CD4-positive, CD25-positive, alpha-beta regulatory T cell (primary cell): ENCODE data around the gene MRPL22. TPM values are rescaled to one million over a fixed set of nuclear protein-coding genes. Genes with fewer than 3 reads are reported as not detected.
"Not testable (repeated sequence)": the region's sequence is repeated elsewhere in the genome, so short reads cannot be mapped to it uniquely, and the experiment has no call there.

Experiments
- ATAC-seq, 2 donors: fragments of 150-1000 bp; cut with Tn5 transposase; one replicate each; pipeline ENCODE4 v1.10.0; 2021; ENCODE audit warnings: low read depth in 2 of 2, moderate number of reproducible peaks in 2 of 2, moderate library complexity in 1 of 2
- DNase-seq, 3 donors: peaks; one replicate each; pipeline versions ENCODE4 v3.0.0 to v3.0.0-alpha.2; 2012 to 2022; ENCODE audit warnings: mixed read lengths in 1 of 3
- H3K27ac ChIP-seq: one replicate; pipeline ENCODE4 v1.7.0; 2013; ENCODE audit warnings: mild to moderate bottlenecking, low read length; ENCODE audit not compliant: insufficient read depth, poor library complexity, severe bottlenecking
- H3K27me3 ChIP-seq: one replicate; pipeline ENCODE4 v1.7.0; 2013; ENCODE audit warnings: low read length; ENCODE audit not compliant: control insufficient read depth, insufficient read depth
- H3K36me3 ChIP-seq: one replicate; pipeline ENCODE4 v1.7.0; 2013; ENCODE audit warnings: mild to moderate bottlenecking, low read length, moderate library complexity; ENCODE audit not compliant: control insufficient read depth, insufficient read depth
- H3K4me1 ChIP-seq: 2 replicates; pipeline ENCODE4 v1.7.0; 2013; ENCODE audit warnings: mild to moderate bottlenecking, low read length; ENCODE audit not compliant: insufficient read depth, control insufficient read depth, poor library complexity, severe bottlenecking
- H3K4me3 ChIP-seq: one replicate; pipeline ENCODE4 v1.7.0; 2013; ENCODE audit warnings: low read depth, mild to moderate bottlenecking, low read length, moderate library complexity
- H3K9me3 ChIP-seq, 2 experiments: 1 replicate in 1 of 2; 2 replicates in 1 of 2; pipeline ENCODE4 v1.7.0; 2013; ENCODE audit warnings: low read length in 2 of 2, mild to moderate bottlenecking in 1 of 2, moderate library complexity in 1 of 2; ENCODE audit not compliant: control insufficient read depth in 2 of 2
- H3K27ac Mint-ChIP-seq, 3 donors: one replicate each; pipeline ENCODE4 v1.8.0; 2020 to 2022; ENCODE audit warnings: mild to moderate bottlenecking in 3 of 3, mixed read lengths in 3 of 3, moderate library complexity in 2 of 3
- H3K27me3 Mint-ChIP-seq: one replicate; pipeline ENCODE4 v1.8.0; 2022; ENCODE audit warnings: mild to moderate bottlenecking, mixed read lengths
- H3K36me3 Mint-ChIP-seq: one replicate; pipeline ENCODE4 v1.8.0; 2020; ENCODE audit warnings: mixed read lengths
- H3K4me1 Mint-ChIP-seq, 4 donors: one replicate each; pipeline ENCODE4 v1.8.0; 2020 to 2022; ENCODE audit warnings: mixed read lengths in 4 of 4, mild to moderate bottlenecking in 1 of 4
- H3K4me3 Mint-ChIP-seq, 4 donors: one replicate each; pipeline ENCODE4 v1.8.0; 2020 to 2022; ENCODE audit warnings: mild to moderate bottlenecking in 4 of 4, mixed read lengths in 4 of 4, moderate library complexity in 3 of 4
- H3K9me3 Mint-ChIP-seq, 7 donors: one replicate each; pipeline ENCODE4 v1.8.0; 2020 to 2022; ENCODE audit warnings: mixed read lengths in 7 of 7, mild to moderate bottlenecking in 3 of 7, moderate library complexity in 2 of 7
- polyA plus RNA-seq, 4 donors: library from polyadenylated mRNA; unstranded; fragments of 300-500 nt; fragmentation: Illumina TruSeq; gene quantifications; one replicate each; pipeline ENCODE4 v1.2.3, GENCODE V29; 2021
- total RNA-seq: library from RNA; stranded (reverse); gene quantifications from one replicate; pipeline ENCODE4 v1.2.3, GENCODE V29; 2022

Gene MRPL22
- total and polyA plus RNA-seq, 5 donors from 2014 or later = 22.8 to 138 (median 108) TPM

GRCh38 chr5:154997746-154998145 lies 56.9 kb downstream of the MRPL22 start:
- no peaks in the 10 kb centered on the region for H3K9me3 ChIP-seq
- peaks cover 2% of the 10 kb centered on the region for H3K27me3 ChIP-seq
- no peaks in the 10 kb centered on the region for H3K36me3 ChIP-seq
- no peaks in the 10 kb centered on the region for H3K4me1 ChIP-seq
- peaks cover 11% of the 10 kb centered on the region for H3K27me3 Mint-ChIP-seq
- no peak overlapping the region for H3K4me3 ChIP-seq
- no peak for ATAC-seq
- H3K9me3 Mint-ChIP-seq = peaks cover 0 to 6% (median 0%) of the 10 kb centered on the region in 7 donors
- no peak for DNase-seq
- H3K4me3 Mint-ChIP-seq = no peak overlapping the region
- no peaks in the 10 kb centered on the region for H3K36me3 Mint-ChIP-seq
- no peaks in the 10 kb centered on the region for H3K4me1 Mint-ChIP-seq
- H3K27ac Mint-ChIP-seq = no peak overlapping the region
- H3K27ac ChIP-seq = no peak overlapping the region

- Mint-ChIP-seq H3K9me3 (peaks cover 0 to 8% (median 0%) of the 10 kb centered on the region in 7 donors), H3K4me3 (no peak overlapping the region)
- no peak for ATAC-seq
Observed at GRCh38 chr5:154999865-155000264, 59.0 kb downstream of the MRPL22 start.

GRCh38 chr5:155001523-155001922 lies 60.6 kb downstream of the MRPL22 start:
- Histone ChIP-seq H3K27me3 (peaks cover 2% of the 10 kb centered on the region), H3K27ac (no peak overlapping the region), H3K4me1 (no peaks in the 10 kb centered on the region), H3K4me3 (no peak overlapping the region), H3K9me3 (no peaks in the 10 kb centered on the region), H3K36me3 (no peaks in the 10 kb centered on the region)
- Mint-ChIP-seq H3K9me3 (peaks cover 0 to 11% (median 1%) of the 10 kb centered on the region in 7 donors), H3K27ac (no peak overlapping the region), H3K4me3 (no peak overlapping the region), H3K36me3 (no peaks in the 10 kb centered on the region), H3K27me3 (peaks cover 11% of the 10 kb centered on the region), H3K4me1 (no peaks in the 10 kb centered on the region)
- DNase-seq = no peak
- no peak for ATAC-seq

More at GRCh38 chr5:154999865-155000264, 59.0 kb downstream of the MRPL22 start:
- H3K9me3 ChIP-seq = no peaks in the 10 kb centered on the region
- Mint-ChIP-seq H3K27ac (no peak overlapping the region), H3K36me3 (no peaks in the 10 kb centered on the region), H3K4me1 (no peaks in the 10 kb centered on the region), H3K27me3 (peaks cover 11% of the 10 kb centered on the region)
- H3K27me3 ChIP-seq = peaks cover 2% of the 10 kb centered on the region
- no peak overlapping the region for H3K27ac ChIP-seq
- no peak overlapping the region for H3K4me3 ChIP-seq
- H3K4me1 ChIP-seq = no peaks in the 10 kb centered on the region
- no peaks in the 10 kb centered on the region for H3K36me3 ChIP-seq
- no peak for DNase-seq

- H3K27ac Mint-ChIP-seq, H3K27ac ChIP-seq, H3K4me3 Mint-ChIP-seq, H3K27me3 ChIP-seq, DNase-seq, H3K4me3 ChIP-seq, H3K36me3 ChIP-seq, H3K4me1 Mint-ChIP-seq, H3K9me3 ChIP-seq, ATAC-seq, H3K36me3 Mint-ChIP-seq, H3K4me1 ChIP-seq: not testable (repeated sequence)
- H3K9me3 Mint-ChIP-seq = peaks cover 0 to 12% (median 1%) of the 10 kb centered on the region in 7 donors
- H3K27me3 Mint-ChIP-seq = peaks cover 11% of the 10 kb centered on the region
Observed at GRCh38 chr5:155002722-155003121, 61.8 kb downstream of the MRPL22 start.

- Histone ChIP-seq H3K4me1 (no peaks in the 10 kb centered on the region), H3K9me3 (no peaks in the 10 kb centered on the region), H3K36me3 (no peaks in the 10 kb centered on the region), H3K27me3 (no peaks in the 10 kb centered on the region), H3K4me3 (no peak overlapping the region), H3K27ac (no peak overlapping the region)
- H3K4me3 Mint-ChIP-seq = no peak overlapping the region
- H3K36me3 Mint-ChIP-seq = no peaks in the 10 kb centered on the region
- DNase-seq = peak in 1 of 3 donors; percentile 28
- H3K27ac Mint-ChIP-seq = no peak overlapping the region
- peaks cover 6% of the 10 kb centered on the region for H3K27me3 Mint-ChIP-seq
- H3K4me1 Mint-ChIP-seq = no peaks in the 10 kb centered on the region
- no peak for ATAC-seq
- peaks cover 0 to 12% (median 1%) of the 10 kb centered on the region in 7 donors for H3K9me3 Mint-ChIP-seq
Observed at GRCh38 chr5:155004138-155004744, 63.4 kb downstream of the MRPL22 start.

GRCh38 chr5:155006265-155006664 lies 65.4 kb downstream of the MRPL22 start:
- not testable (repeated sequence) for H3K4me1 Mint-ChIP-seq, H3K27me3 ChIP-seq, H3K4me3 ChIP-seq, H3K27ac Mint-ChIP-seq, H3K4me1 ChIP-seq, H3K36me3 Mint-ChIP-seq, H3K4me3 Mint-ChIP-seq, DNase-seq, H3K36me3 ChIP-seq, ATAC-seq, H3K9me3 ChIP-seq, H3K27ac ChIP-seq
- Mint-ChIP-seq H3K27me3 (peaks cover 13% of the 10 kb centered on the region), H3K9me3 (peaks cover 0 to 12% (median 0%) of the 10 kb centered on the region in 7 donors)

- ATAC-seq = no peak
Observed at GRCh38 chr5:155008669-155009068, 67.8 kb downstream of the MRPL22 start.

GRCh38 chr5:155010881-155011280 lies 70.0 kb downstream of the MRPL22 start:
- Mint-ChIP-seq H3K27ac (no peak overlapping the region), H3K36me3 (no peaks in the 10 kb centered on the region), H3K4me1 (no peaks in the 10 kb centered on the region), H3K4me3 (no peak overlapping the region), H3K27me3 (peaks cover 7% of the 10 kb centered on the region), H3K9me3 (peaks cover 0 to 5% (median 0%) of the 10 kb centered on the region in 7 donors)
- ATAC-seq (no peak), DNase-seq (no peak)
- Histone ChIP-seq H3K36me3 (no peaks in the 10 kb centered on the region), H3K27me3 (no peaks in the 10 kb centered on the region), H3K27ac (no peak overlapping the region), H3K4me3 (no peak overlapping the region), H3K4me1 (no peaks in the 10 kb centered on the region), H3K9me3 (no peaks in the 10 kb centered on the region)

More at GRCh38 chr5:155008669-155009068, 67.8 kb downstream of the MRPL22 start:
- H3K36me3 ChIP-seq = no peaks in the 10 kb centered on the region
- no peaks in the 10 kb centered on the region for H3K9me3 ChIP-seq
- H3K4me1 ChIP-seq = no peaks in the 10 kb centered on the region
- H3K4me1 Mint-ChIP-seq = no peaks in the 10 kb centered on the region
- no peak overlapping the region for H3K27ac Mint-ChIP-seq
- H3K36me3 Mint-ChIP-seq = no peaks in the 10 kb centered on the region
- H3K27me3 Mint-ChIP-seq = peaks cover 7% of the 10 kb centered on the region
- no peak overlapping the region for H3K27ac ChIP-seq
- DNase-seq = no peak
- peaks cover 0 to 9% (median 0%) of the 10 kb centered on the region in 7 donors for H3K9me3 Mint-ChIP-seq
- H3K4me3 Mint-ChIP-seq = no peak overlapping the region
- no peak overlapping the region for H3K4me3 ChIP-seq
- no peaks in the 10 kb centered on the region for H3K27me3 ChIP-seq
